Measurements from ENCODE around the gene SNX2. TPM values are rescaled to one million over a fixed set of nuclear protein-coding genes. Genes with fewer than 3 reads are reported as not detected.

The SNX2 gene
- total RNA-seq, 1 donor from 2014 or later = 67.3 TPM

DNA sequence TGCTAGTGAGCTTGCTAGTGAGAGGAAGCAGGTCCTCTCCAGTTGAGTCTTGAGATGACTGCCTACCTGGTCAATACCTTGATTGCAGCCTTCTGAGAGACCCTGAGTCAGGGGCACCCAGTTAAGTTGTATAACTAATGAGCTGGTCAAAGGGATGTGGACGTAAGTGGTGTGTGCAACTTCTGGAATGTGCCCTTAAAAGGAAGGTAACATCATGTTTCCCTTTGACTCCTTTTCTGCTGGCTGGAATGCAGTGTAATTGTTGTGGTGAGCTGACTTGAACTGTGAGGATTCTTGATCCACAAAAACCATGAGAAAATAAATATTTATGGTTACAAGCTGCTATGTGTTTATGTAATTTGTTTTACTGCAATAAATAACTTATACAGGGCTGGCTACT is 2.4 kb upstream of the SNX2 start:
- DNase-seq = no peak

DNA sequence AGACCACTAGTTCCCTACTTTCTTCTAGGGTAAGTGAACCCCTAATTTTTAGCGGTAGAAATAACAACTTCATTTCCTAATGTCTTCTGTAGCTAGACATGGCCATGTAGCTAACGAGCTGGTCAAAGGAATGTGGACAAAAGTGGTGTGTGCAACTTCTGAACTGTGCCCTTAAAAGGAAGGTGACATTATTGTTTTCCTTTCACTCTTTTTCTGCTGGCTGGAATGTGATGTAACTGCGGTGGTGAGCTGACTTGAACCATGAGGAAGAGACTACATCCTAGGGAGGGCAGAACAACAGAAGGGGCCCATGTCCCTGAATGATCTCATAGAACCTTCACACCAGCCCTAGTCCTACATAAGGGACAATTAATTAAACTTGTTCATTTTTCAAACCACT is 1.3 kb upstream of the SNX2 start:
- DNase-seq = no peak

DNA sequence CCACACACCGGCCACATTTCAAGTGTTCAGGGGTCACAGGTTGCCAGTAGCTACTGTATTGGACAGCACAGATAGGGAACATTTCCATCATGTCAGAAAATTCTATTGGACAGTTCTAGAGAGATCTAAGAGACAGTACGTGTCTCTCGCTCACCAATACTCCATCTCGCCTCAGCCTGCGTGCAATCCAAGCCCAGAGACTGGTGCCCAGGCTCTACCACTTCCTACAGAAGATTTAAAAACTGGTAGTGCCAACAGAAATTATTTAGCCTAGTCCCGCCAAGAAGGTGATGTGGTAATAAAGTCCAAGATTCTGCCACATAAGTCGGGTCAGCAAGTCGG is 390 bp upstream of the SNX2 start:
- no peak for DNase-seq

DNA sequence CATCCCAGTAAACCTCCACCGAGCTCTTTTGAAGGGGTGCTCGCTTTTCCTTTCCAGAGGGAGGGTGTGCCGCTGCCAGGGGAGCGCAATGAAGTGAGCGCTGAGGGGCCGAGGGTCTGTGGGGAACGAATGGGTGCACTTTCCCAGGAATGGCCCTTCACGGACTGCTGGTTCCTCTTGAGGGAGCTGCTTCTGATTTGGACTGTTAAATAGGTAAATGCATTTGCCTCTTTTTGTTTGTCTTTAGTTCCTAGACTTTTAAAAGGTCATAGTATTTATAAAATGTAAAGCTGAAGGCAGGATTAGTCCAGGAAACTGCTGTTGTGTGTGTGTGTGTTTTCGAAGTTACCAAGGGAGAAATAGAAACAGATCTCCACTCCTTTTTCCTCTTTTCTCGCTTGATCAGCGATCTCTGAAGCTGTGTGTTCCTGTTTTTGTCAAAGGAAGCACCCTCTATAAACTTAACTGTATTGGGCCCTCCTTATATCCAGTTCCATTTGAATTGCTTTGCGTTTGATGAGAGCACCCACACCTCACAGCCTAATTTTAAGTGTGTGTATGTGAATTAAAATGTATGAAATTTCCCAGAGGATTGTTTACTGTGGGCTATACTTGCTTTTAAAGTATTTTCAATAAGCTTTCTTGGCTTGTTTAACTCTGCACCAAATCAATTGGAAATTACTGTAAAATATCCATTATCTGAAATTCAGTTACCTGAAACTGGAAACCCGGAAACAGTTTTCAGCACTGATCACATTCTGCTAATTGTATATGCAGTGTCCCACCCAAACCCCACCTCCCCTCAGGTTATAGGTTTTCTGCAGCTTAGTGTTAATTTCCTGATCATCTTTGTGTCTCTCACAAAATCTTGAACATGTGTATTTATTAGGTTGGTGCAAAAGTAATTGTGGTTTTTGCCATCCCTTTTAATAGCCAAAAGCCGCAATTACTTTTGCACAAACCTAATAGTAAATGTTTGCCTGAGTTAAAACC is 966 bp downstream of the SNX2 start:
- no peak for DNase-seq

DNA sequence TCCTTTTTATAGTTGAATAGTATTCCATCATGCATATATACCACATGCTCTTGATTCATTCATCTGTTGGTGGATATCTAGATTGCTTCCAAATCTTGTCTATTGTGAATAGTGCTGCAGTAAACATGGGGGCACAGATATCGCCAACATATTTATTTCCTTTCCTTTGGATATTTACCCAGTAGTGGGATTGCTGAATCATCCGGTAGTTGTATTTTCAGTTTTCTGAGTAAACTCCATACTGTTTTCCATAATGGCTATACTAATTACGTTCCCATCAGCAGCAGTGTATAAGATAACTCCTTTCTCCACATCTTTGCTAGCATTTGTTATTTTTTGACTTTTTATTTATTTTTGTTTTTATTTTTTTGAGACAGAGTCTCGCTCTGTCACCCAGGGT is 3.3 kb downstream of the SNX2 start:
- DNase-seq = no peak

DNA sequence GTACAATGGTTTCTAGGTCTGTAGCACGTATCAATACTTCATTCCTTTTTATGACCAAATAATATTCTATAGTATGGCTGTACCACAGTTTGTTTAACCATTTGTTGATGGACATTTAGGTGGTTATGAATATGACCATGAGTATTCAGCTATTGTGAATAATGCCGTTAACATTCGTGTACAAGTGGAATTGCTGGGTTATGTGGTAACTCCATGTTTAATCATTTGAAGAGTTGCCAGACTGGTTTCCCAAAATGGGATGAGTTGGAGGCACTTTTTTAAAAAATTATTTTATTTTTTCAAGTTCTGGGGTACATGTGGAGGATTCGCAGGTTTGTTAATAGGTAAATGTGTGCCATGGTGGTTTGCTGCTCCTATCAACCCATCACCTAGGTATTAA is 4.6 kb downstream of the SNX2 start:
- DNase-seq = no peak

DNA sequence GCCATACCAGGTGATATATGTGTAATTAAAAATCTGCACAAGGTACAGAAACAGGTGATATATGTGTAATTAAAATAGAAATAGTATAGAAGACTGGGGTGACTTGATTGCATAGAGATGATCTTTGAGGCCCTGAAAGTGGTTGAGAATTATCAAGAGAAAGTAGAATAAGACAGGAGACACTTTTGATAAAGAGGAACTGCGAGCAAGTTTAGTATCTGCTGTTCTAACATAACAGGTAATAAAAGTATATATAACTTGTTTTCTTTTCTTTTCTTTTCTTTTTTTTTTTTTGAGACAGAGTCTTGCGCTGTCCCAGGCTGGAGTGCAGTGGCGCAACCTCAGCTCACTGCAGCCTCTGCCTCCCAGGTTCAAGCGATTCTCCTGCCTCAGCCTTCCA is 5.4 kb downstream of the SNX2 start:
- DNase-seq = no peak

DNA sequence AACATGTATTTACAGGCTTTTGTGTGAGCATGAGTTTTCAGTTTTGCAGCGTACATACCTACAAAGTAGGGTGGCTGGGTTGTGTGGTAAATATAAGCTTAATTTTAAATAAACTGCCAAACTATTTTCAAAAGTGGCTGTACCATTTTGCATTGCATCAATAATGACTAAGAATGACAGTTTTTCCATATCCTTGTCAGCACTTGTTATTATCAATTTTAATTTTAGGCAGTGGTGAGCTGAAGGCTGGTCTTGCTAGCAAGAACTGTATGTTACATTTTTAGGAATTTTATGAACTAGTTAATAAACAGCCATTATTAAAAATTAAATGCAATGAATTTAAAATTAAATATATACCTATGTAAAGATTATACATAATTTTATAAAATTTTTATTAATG is 6.6 kb downstream of the SNX2 start:
- no peak for DNase-seq

DNA sequence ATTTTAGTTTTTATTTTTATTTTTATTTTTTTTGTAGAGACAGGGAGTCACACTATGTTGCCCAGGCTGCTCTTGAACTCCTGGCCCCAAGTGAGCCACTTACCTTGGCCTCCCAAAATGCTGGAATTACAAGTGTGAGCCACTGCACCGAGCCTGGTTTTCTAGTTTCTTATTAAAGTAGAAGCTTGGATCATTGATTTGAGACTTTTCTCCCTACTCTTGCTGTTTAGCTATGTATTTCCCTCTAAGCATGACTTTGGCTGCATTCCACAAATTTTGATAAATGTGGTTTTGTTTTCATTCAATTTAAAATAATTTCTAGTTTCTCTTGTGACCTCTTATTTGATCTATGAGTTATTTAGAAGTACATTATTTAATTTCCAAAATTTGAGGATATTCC is 10.4 kb downstream of the SNX2 start:
- no peak for DNase-seq

DNA sequence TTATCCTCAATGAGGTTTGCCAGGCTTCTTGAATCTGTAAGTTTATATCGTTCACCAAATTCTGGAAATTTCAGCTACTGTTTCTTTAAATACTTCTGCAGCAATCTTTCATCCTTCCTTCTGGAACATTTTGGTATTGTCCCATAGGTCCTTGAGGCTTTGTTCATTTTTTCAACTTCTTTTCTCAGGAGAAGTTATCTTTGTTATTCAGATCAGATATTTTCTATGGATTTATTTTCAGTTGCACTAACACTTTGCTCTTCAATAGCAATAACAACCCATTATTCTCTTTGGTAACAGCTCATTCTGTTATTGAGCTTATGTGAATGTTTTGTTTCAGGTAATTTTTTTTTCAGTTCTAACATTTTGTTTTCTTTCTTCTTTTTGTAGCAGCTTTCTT is 13.5 kb downstream of the SNX2 start:
- DNase-seq = no peak

DNA sequence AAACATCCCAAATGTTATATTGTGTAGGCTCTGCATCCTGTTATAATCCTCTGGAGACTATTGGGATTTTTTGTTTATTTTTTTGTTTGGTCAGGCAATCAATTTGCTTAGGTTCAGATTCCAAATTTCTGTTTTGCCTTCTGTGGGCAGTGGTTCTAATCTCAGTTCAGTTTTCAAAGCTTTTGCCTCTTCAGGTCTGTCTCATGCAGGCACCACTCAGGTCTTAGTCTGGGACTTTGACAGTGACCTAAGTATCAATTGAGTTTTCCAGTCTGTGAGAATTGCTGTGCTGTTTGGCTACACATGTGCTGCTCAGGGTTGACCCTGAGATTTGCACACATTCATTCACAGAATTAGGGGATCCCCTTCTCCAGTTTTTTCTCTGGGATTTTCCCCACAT is 14.1 kb downstream of the SNX2 start:
- DNase-seq = no peak

DNA sequence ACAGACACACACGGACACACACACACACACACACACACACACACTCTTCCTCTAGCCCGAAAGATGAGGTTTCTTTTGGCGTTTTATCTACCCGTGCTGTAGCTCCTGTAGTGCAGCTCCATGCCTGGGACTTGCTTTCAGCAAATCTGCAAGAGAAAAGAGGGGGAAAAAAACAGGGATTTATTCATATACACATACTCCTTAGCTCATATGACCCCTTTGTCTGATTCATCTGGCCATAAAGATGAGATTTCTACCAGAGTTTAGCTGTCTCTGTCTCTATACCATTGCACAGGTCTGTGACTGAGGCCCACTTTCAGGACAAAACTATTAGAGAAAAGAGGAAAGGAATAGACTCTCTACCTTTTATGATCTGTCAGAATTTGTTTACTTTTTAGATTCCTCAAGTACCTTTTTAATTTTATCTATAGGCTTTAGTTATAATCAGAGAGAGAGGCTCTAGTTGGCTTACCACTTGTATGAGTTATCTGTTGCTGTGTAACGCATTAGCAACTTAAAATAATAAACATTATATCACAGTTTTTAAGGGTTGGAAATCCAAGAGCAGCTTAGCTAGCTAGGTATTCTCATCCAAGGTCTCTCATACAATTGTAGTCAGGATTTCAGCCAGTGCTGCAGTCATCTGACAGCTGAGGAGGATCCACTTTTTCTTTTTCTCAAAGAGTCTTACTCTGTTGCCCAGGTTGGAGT is 14.7 kb downstream of the SNX2 start:
- no peak for DNase-seq

DNA sequence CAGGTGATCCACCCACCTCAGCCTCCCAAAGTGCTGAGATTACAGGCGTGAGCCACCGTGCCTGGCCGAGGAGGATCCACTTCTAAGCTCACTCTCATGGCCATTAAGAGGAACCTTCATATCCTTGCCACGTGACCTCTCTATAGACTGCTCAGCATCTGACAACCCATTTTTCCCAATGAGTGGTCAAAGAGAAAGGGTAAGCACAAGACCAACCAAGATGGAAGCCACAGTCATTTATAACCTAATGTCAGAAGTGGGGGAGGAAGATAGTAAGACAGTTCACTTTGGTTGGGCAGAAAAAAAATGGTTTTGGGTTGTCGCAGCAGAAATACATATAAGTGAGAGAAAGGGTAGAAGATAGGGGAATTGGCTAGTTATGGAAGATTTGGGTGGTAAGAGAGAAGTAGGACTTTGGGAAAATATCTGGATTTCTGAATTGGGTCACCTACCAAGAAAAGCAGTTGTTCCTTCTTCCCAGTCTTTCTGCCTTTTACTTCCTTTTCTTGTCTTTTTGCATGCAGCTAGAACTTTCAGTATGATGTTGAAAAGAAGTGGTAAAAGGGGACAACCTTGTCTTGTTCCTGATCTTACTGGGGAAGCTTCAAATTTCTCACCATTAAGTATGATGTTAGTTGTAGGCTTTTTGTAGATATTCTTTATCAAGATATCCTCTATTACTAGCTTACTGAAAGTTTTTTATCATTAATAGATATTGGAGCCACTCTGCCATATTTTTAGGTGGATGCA is 15.6 kb downstream of the SNX2 start:
- DNase-seq = no peak

DNA sequence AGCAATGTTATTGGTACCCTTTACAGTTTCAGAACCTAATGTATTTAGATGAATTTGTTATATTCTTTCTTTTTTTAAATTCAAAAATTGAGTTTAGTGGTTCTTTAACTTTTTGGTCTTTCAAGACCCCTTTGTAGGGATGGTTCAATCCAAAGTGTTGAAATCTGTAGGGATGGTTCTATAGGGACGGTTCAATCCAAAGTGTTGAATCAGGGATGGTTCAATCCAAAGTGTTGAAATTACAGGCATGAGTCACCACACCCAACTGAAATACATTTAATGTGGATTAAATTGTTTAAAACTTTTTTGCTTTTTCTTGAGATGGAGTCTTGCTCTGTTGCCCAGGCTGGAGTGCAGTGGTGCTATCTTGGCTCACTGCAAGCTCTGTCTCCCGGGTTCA is 30.6 kb downstream of the SNX2 start:
- DNase-seq = no peak

DNA sequence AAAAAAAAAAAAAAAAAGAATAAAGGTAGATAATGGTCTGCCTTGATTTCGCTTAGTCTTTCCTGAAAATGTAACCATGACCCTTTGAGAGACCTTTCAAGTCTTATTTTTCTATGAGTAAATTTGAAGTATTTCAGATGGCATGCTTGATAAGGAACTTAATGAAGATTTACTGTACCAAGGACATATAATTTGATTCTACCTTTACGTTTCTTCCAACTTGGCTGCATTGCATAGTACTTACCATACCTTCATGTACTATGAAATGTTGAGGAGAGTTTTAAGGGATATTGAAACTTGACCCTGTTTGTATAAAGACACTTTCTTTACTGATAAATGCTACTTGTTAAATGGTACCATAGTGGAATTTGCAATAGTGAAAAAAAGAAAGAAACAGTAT is 35.5 kb downstream of the SNX2 start:
- no peak for DNase-seq

DNA sequence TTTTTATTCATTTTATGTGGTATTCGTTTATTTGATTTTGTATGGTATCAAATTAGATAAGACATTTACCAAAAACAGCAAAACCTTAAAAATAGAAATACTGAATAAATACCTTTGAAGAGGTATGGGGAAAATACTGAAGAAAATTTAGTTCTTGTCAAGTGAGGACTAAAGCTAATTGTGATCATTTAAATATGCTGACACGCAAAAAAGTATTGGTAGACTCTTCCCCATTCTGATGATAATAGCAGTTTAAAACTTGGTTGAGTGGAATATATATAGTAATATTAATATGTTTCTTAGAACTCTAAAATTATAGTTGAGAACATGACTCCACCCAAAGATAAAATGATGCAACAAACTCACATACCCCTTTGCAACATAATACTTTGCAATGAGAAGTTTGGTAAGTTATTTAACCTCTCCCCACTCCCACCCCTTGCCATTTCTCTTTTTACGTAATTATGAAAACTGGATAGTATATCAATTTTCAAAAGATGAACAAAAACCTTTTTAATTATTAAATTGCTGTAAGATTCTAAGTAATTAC is 40.4 kb downstream of the SNX2 start:
- no peak for DNase-seq

DNA sequence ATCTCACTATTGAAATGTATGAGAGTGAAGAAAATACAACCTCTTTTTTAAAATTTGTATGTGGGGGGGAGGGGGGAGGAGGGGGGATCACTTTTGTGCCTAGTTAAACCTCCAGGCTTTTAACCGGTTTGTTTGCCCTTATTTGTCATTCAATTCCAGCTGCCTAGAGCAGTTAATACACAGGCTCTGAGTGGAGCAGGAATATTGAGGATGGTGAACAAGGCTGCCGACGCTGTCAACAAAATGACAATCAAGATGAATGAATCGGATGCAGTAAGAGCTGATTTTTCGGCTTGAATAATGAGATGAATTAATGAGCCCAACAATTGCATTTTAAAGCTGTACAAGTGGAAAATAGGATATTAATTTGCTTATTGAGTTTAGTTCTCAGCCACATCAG is 41.9 kb downstream of the SNX2 start:
- DNase-seq = no peak

DNA sequence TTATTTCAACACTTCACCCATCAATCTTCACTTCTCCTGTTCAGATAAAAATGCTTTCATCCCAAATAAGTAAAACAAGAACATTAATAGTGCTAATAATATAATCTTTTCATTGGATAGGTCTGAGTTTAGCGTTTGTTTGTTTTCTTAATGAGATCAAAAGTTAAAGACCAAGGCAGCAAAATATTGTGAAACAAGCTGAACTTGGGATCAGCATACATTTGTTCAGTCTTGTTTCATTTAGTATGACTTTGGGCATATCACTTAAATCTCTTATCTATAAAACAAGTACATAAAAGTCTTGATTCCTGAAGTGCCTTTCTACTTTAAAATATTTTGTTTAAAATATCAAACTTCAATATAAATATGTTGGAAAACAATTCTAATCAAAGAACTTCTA is 57.1 kb downstream of the SNX2 start:
- no peak for DNase-seq

DNA sequence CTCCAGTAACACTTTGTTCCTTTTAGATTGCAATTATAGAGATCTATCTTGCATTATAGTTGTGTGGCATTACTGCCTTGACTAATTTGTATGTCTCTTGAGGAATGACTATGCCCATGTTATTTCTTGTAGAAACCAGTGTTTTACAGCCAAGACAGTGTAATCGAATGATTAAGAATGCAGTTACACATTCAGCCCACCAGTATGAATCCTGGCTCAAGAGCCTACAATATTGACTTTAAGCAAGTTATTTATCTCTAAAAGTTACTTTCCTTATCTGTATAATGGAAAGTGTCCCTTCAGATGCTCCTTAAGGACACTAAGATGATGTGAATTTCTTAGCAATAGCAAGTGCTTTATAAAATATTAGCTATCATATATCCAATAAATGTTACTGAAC is 60.8 kb downstream of the SNX2 start:
- DNase-seq = no peak

DNA sequence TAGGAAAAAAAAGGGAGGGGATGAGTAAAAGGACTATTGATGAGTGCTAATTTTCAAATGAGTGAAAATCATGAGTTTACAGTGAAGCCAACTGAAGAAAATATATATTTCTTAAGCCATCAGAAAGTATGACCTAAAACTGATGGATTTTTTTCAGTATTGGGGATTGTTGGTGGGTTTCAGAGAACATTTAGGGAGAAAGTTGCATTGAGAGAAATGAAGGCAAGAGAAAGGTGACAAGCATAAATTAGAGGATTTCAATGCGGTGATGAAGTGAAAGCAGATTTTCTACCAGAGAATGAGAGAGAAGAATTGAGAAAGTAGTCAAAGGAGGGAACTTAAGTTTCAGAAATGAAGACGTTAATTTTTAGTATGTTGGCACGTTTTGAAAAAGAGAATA is 62.1 kb downstream of the SNX2 start:
- DNase-seq = no peak

DNA sequence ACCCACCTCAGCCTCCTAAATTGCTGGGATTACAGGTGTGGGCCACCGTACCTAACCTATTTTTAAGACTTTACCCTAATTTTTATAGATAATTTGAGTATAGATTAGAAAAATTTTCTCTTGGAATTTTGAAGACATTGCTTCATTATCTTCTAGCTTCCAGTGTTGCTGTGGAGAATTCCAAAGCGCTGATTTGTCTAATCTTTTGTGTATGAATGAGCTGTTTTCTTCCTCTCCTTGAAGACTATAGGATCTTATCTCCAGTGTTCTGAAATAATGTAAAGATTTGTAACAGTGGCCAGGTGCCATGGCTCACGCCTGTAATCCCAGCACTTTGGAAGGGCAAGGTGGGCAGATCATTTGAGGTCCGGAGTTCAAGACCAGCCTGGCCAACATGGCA is 64.9 kb downstream of the SNX2 start:
- no peak for DNase-seq

DNA sequence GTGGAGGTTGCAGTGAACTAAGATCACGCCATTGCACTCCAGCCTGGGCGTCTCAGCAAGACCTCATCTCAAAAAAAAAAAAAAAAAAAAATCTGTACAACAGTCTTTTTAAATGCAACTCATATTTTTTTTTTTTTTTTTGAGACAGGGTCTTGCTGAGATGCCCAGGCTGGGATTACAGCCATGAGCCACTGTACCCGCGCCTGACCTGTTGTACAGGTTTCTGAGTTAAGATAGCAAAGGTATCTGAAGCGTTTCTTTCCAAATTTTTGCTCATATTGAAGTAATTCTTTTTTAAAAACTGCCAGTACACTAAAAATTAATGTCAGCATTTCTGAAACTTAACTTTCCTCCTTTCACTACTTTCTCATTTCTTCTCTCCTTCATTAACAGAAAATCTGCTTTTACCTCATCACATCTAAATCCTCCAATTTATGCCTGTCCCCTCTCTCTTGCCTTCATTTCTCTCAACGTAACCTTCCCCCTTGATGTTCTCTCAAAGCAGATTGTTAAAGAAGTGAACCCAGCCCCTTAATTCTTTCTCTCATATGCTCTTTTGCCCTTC is 67.2 kb downstream of the SNX2 start:
- no peak for DNase-seq

All from skin of body (tissue), 2 donors.